OCI-LY1 (cell line): Measurements from ENCODE around the gene MAPKAPK3.

Experiments used
- H2AFZ ChIP-seq: fragments of 200-600 bp; sonication (generic), shearing (Covaris generic); 2 replicates; pipeline ENCODE4 v1.6.0; 2014; ENCODE audit warnings: antibody characterized with exemption, mild to moderate bottlenecking, low read length
- H3F3A ChIP-seq: fragments of 200-600 bp; sonication (generic), shearing (Covaris generic); 2 replicates; pipeline ENCODE4 v1.6.0; 2014; ENCODE audit warnings: mild to moderate bottlenecking, antibody characterized with exemption, low read length, moderate library complexity; ENCODE audit not compliant: insufficient read depth
- H3K27ac ChIP-seq: fragments of 200-600 bp; sonication (generic); 2 replicates; pipeline ENCODE4 v1.5.1; 2014; ENCODE audit warnings: low read length, mixed run types, mild to moderate bottlenecking, low read depth; ENCODE audit not compliant: poor library complexity, severe bottlenecking
- H3K27me3 ChIP-seq: fragments of 200-600 bp; sonication (generic); 2 replicates; pipeline ENCODE4 v1.6.0; 2014; ENCODE audit warnings: antibody characterized with exemption, mild to moderate bottlenecking, low read length, moderate library complexity; ENCODE audit not compliant: insufficient read depth
- H3K36me3 ChIP-seq: fragments of 200-600 bp; sonication (generic); 2 replicates; pipeline ENCODE4 v1.6.1; 2014; ENCODE audit warnings: mild to moderate bottlenecking, antibody characterized with exemption, low read length, moderate library complexity, mixed read lengths; ENCODE audit not compliant: insufficient read depth
- H3K4me1 ChIP-seq: fragments of 200-600 bp; sonication (generic); 2 replicates; pipeline ENCODE4 v1.5.1; 2014; ENCODE audit warnings: mild to moderate bottlenecking, low read length, moderate library complexity; ENCODE audit not compliant: insufficient read depth, severe bottlenecking
- H3K4me2 ChIP-seq: fragments of 200-600 bp; sonication (generic), shearing (Covaris generic); 2 replicates; pipeline ENCODE4 v1.6.1; 2014; ENCODE audit warnings: low read length
- H3K4me3 ChIP-seq: fragments of 200-600 bp; sonication (generic); 2 replicates; pipeline ENCODE4 v1.5.1; 2014; ENCODE audit warnings: low read length, low read depth, mild to moderate bottlenecking, mixed read lengths; ENCODE audit not compliant: poor library complexity, severe bottlenecking
- H3K79me2 ChIP-seq: fragments of 200-600 bp; shearing (Covaris generic); 2 replicates; pipeline ENCODE4 v1.6.1; 2016; ENCODE audit warnings: mixed run types, low read length, mixed read lengths; ENCODE audit not compliant: insufficient read depth
- H3K9ac ChIP-seq: fragments of 200-600 bp; sonication (generic), shearing (Covaris generic); 2 replicates; pipeline ENCODE4 v1.6.1; 2014; ENCODE audit warnings: mild to moderate bottlenecking, low read length, mixed read lengths
- H3K9me2 ChIP-seq: fragments of 200-600 bp; sonication (generic), shearing (Covaris generic); 2 replicates; pipeline ENCODE4 v1.6.1; 2014; ENCODE audit warnings: low read depth, mild to moderate bottlenecking, low read length, mixed read lengths
- H3K9me3 ChIP-seq: fragments of 200-600 bp; shearing (Covaris generic); 2 replicates; pipeline ENCODE4 v1.6.1; 2014; ENCODE audit warnings: low read length, mixed read lengths
- H4K20me1 ChIP-seq: fragments of 200-600 bp; sonication (generic), shearing (Covaris generic); 2 replicates; pipeline ENCODE4 v1.6.0; 2016; ENCODE audit warnings: mild to moderate bottlenecking, low read length; ENCODE audit not compliant: insufficient read depth
- EZH2 ChIP-seq: fragments of 200-600 bp; sonication (generic), shearing (Covaris generic); IDR thresholded peaks from 2 replicates; pipeline ENCODE4 v1.8.0; 2017; ENCODE audit warnings: borderline replicate concordance, mixed run types, mild to moderate bottlenecking, antibody characterized with exemption, low read length, moderate library complexity, mixed read lengths
- TF ChIP-seq, protein P1 (sequence below): fragments of 200-600 bp; sonication (generic), shearing (Covaris generic); IDR thresholded peaks from 2 replicates; pipeline ENCODE4 v1.5.1; 2017; ENCODE audit warnings: mild to moderate bottlenecking, antibody characterized with exemption, low read length, moderate library complexity, mixed read lengths

Gene MAPKAPK3

DNA sequence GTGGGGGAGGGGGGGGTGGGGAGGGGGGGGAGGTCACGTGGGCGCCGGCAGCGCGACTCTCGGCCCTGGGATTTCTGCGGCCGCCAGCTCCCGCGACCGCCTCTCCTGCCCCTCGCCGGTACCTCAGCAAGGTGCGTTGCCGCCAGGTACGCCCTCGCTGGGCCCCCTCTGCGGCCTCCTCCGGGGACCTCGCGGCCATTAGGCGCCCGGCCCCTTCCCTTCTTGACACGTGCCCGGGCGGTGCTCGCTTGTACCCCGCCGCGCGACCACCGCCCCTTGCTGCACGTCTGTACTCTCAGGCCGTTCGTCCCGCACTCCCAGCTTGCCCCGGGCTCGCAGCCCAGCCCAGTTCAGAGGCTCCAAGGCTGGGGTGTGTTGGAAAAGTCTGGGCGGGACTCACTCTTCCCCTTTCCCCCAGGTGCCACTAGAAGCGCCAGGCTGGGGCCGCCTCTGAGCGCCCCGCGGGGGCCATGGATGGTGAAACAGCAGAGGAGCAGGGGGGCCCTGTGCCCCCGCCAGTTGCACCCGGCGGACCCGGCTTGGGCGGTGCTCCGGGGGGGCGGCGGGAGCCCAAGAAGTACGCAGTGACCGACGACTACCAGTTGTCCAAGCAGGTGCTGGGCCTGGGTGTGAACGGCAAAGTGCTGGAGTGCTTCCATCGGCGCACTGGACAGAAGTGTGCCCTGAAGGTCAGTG lies at the start of gene MAPKAPK3:
Gene MAPKAPK3 (plus strand): TSS at position 56 of the 696 bp plus-strand sequence. CDS start 415 bp downstream, at position 471.
- Histone ChIP-seq H3K27me3 (no peaks in the 10 kb centered on the region), H3K9me2 (no peaks in the 10 kb centered on the region), H3K4me3 (peak within 1 kb of the TSS; percentile 80), H2AFZ (peak within 1 kb of the TSS; percentile 68; the same call in 1 of the 2 replicates), H3K9me3 (no peaks in the 10 kb centered on the region), H3K4me2 (peak within 1 kb of the TSS; percentile 98), H3K4me1 (peaks cover 19% of the 10 kb centered on the region), H4K20me1 (no peaks in the 10 kb centered on the region), H3K36me3 (no peaks in the 10 kb centered on the region), H3K9ac (peak within 1 kb of the TSS; percentile 79), H3K79me2 (no peaks in the 10 kb centered on the region), H3F3A (no peaks in the 10 kb centered on the region), H3K27ac (peak within 1 kb of the TSS; percentile 24)
- TF ChIP-seq, protein P1, sequence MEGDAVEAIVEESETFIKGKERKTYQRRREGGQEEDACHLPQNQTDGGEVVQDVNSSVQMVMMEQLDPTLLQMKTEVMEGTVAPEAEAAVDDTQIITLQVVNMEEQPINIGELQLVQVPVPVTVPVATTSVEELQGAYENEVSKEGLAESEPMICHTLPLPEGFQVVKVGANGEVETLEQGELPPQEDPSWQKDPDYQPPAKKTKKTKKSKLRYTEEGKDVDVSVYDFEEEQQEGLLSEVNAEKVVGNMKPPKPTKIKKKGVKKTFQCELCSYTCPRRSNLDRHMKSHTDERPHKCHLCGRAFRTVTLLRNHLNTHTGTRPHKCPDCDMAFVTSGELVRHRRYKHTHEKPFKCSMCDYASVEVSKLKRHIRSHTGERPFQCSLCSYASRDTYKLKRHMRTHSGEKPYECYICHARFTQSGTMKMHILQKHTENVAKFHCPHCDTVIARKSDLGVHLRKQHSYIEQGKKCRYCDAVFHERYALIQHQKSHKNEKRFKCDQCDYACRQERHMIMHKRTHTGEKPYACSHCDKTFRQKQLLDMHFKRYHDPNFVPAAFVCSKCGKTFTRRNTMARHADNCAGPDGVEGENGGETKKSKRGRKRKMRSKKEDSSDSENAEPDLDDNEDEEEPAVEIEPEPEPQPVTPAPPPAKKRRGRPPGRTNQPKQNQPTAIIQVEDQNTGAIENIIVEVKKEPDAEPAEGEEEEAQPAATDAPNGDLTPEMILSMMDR, result no peak

DNA sequence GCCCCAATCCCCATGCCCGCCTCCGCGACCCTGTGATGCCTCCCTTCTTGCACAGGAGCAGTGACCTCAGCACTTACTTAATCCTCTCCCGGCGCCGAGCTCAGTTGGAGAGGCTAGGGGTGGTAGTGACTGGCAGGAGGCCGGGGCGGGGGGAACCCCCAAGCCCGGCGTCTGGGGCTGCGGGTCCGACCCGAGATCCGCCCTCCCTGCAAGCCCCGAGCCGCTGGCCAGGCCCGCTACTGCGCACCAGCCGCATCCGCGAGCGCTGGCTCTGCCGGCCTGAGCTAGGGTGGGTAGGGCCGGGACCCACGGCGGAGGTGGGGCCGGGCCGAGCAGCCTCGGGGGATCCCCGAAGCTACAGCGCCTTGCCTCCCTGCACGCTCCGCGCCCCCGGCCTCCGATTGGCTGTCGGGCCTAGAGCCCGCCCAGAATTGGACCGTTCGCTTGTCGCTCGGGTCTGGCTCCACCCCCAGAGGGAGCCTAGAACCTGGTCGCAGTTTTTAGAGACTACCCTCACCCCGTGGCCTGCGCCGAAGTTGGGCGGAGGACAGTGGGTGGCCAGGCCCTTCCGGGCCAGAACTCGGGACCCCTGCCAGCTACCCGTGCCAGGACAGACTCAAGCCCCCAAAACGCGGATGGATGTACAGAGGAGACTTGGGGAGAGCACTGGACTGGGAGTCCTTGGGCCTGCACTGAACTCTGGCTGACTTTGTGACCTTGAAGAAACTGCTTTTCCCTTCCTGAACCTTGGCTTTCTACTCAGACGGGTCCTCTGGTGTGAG lies 49.4 kb upstream of the MAPKAPK3 start, which contains the start of gene C3orf18:
Gene C3orf18 (minus strand): TSS at position 362 of the 782 bp plus-strand sequence. CDS start 2,048 bp downstream, outside the sequence.
- Histone ChIP-seq H3K4me1 (peaks cover 29% of the 10 kb centered on the region), H3K36me3 (no peaks in the 10 kb centered on the region), H3K27me3 (no peaks in the 10 kb centered on the region), H3K27ac (no peak within 1 kb of the TSS), H3K4me3 (peak within 1 kb of the TSS; percentile 100), H3F3A (no peaks in the 10 kb centered on the region), H3K9me2 (no peaks in the 10 kb centered on the region), H2AFZ (no peak within 1 kb of the TSS), H4K20me1 (no peaks in the 10 kb centered on the region), H3K9ac (peak within 1 kb of the TSS; percentile 60), H3K9me3 (no peaks in the 10 kb centered on the region), H3K4me2 (peak within 1 kb of the TSS; percentile 89), H3K79me2 (no peaks in the 10 kb centered on the region)
- no peak for TF ChIP-seq EZH2
- TF ChIP-seq, protein P1, result no peak

DNA sequence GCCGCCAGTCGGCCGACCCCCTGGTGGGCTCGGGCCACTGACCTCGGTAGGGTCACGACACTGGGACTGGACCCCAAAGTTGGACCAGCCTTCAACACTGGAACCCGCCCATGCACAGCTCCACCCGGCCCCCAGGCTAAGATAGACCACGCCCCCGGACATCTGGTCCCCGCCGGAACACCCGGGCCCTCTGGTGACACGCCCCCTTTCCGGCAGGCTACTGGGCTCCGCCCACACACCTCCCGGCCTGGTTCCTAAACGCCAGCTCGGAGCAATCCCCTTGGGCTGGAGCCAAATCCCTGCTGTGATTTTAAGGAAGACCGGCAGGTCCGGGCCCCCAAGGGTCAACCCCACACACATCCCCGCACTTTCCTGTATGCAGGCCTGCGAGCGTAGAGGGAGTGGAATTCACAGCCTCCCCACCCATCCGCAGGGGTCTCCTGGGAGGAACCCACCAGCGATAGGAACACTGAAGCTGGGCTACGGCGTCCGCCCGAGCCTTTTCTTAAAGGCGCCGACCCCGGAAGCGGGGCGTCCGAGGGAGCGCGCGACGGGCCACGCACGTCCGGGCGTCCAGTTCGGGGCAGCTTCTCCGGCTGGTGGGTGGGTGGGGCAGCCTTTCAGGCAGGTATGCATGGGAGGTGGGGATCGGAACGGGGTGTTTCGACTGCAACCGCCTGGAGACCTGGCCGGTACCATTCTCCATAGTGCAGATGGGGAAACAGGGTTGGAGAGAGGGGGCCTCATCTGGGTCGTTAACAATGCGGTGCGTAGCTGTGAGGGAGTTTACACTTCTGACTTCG lies 47.8 kb upstream of the MAPKAPK3 start, which contains the start of gene HEMK1:
Gene HEMK1 (plus strand): TSS at position 576 of the 803 bp plus-strand sequence. CDS start 1,583 bp downstream, outside the sequence.
- H3F3A ChIP-seq, result no peaks in the 10 kb centered on the region
- peak within 1 kb of the TSS; percentile 89 for H3K4me2 ChIP-seq
- H3K79me2 ChIP-seq, result no peaks in the 10 kb centered on the region
- H3K9me2 ChIP-seq, result no peaks in the 10 kb centered on the region
- H3K27me3 ChIP-seq, result no peaks in the 10 kb centered on the region
- peak within 1 kb of the TSS; percentile 36 for H3K27ac ChIP-seq
- TF ChIP-seq, protein P1, result no peak
- TF ChIP-seq EZH2, result no peak
- H3K9ac ChIP-seq, result peak within 1 kb of the TSS; percentile 97
- H3K9me3 ChIP-seq, result no peaks in the 10 kb centered on the region
- H3K4me1 ChIP-seq, result peaks cover 29% of the 10 kb centered on the region
- H2AFZ ChIP-seq, result peak within 1 kb of the TSS; percentile 67; the same call in 1 of the 2 replicates
- H4K20me1 ChIP-seq, result no peaks in the 10 kb centered on the region
- H3K4me3 ChIP-seq, result peak within 1 kb of the TSS; percentile 100
- no peaks in the 10 kb centered on the region for H3K36me3 ChIP-seq
